ENCODE results near the gene CCDC88C. TPM values are rescaled to one million over a fixed set of nuclear protein-coding genes. Genes with fewer than 3 reads are reported as not detected.

CCDC88C gene
- total and polyA plus RNA-seq, 2 experiments from 2014 or later: 23.6 to 60.7 TPM

GRCh38 chr14:91269076-91269991, 148.3 kb downstream of the CCDC88C start:
- ATAC-seq (no peak), DNase-seq (ENCODE audit: low spot score) (no peak)
- Histone ChIP-seq H3K27me3 (ENCODE audit: insufficient read depth) (peaks cover 17% of the 10 kb centered on the region), H3K4me1 (ENCODE audit: insufficient read depth) (no peaks in the 10 kb centered on the region), H2AFZ (no peak overlapping the region), H4K20me1 (replicated peaks; ENCODE audit: insufficient read depth) (no peaks in the 10 kb centered on the region), H3K9me2 (ENCODE audit: insufficient read depth) (no peaks in the 10 kb centered on the region), H3K4me3 (no peak overlapping the region), H3K79me2 (replicated peaks; ENCODE audit: insufficient read depth) (no peaks in the 10 kb centered on the region), H3K36me3 (ENCODE audit: insufficient read depth) (no peaks in the 10 kb centered on the region), H3K4me2 (no peak overlapping the region), H3F3A (replicated peaks; ENCODE audit: low read depth) (no peaks in the 10 kb centered on the region), H3K27ac (ENCODE audit: low read depth) (no peak overlapping the region)
- peaks cover 13% of the 10 kb centered on the region for H3K27me3 Mint-ChIP-seq (ENCODE audit: insufficient read depth, low read depth, poor library complexity)
- no peak overlapping the region for H3K4me3 Mint-ChIP-seq
- no peaks in the 10 kb centered on the region; the same call in 2 of the 3 replicates for H3K9me3 Mint-ChIP-seq
- H3K27ac Mint-ChIP-seq: no peak overlapping the region
- peaks cover 5% of the 10 kb centered on the region; the same call in 2 of the 3 replicates for H3K4me1 Mint-ChIP-seq
- TF ChIP-seq, protein P1, sequence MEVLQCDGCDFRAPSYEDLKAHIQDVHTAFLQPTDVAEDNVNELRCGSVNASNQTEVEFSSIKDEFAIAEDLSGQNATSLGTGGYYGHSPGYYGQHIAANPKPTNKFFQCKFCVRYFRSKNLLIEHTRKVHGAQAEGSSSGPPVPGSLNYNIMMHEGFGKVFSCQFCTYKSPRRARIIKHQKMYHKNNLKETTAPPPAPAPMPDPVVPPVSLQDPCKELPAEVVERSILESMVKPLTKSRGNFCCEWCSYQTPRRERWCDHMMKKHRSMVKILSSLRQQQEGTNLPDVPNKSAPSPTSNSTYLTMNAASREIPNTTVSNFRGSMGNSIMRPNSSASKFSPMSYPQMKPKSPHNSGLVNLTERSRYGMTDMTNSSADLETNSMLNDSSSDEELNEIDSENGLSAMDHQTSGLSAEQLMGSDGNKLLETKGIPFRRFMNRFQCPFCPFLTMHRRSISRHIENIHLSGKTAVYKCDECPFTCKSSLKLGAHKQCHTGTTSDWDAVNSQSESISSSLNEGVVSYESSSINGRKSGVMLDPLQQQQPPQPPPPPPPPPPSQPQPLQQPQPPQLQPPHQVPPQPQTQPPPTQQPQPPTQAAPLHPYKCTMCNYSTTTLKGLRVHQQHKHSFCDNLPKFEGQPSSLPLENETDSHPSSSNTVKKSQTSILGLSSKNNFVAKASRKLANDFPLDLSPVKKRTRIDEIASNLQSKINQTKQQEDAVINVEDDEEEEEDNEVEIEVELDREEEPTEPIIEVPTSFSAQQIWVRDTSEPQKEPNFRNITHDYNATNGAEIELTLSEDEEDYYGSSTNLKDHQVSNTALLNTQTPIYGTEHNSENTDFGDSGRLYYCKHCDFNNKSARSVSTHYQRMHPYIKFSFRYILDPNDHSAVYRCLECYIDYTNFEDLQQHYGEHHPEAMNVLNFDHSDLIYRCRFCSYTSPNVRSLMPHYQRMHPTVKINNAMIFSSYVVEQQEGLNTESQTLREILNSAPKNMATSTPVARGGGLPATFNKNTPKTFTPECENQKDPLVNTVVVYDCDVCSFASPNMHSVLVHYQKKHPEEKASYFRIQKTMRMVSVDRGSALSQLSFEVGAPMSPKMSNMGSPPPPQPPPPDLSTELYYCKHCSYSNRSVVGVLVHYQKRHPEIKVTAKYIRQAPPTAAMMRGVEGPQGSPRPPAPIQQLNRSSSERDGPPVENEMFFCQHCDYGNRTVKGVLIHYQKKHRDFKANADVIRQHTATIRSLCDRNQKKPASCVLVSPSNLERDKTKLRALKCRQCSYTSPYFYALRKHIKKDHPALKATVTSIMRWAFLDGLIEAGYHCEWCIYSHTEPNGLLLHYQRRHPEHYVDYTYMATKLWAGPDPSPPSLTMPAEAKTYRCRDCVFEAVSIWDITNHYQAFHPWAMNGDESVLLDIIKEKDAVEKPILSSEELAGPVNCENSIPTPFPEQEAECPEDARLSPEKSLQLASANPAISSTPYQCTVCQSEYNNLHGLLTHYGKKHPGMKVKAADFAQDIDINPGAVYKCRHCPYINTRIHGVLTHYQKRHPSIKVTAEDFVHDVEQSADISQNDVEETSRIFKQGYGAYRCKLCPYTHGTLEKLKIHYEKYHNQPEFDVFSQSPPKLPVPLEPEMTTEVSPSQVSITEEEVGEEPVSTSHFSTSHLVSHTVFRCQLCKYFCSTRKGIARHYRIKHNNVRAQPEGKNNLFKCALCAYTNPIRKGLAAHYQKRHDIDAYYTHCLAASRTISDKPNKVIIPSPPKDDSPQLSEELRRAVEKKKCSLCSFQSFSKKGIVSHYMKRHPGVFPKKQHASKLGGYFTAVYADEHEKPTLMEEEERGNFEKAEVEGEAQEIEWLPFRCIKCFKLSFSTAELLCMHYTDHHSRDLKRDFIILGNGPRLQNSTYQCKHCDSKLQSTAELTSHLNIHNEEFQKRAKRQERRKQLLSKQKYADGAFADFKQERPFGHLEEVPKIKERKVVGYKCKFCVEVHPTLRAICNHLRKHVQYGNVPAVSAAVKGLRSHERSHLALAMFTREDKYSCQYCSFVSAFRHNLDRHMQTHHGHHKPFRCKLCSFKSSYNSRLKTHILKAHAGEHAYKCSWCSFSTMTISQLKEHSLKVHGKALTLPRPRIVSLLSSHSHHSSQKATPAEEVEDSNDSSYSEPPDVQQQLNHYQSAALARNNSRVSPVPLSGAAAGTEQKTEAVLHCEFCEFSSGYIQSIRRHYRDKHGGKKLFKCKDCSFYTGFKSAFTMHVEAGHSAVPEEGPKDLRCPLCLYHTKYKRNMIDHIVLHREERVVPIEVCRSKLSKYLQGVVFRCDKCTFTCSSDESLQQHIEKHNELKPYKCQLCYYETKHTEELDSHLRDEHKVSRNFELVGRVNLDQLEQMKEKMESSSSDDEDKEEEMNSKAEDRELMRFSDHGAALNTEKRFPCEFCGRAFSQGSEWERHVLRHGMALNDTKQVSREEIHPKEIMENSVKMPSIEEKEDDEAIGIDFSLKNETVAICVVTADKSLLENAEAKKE (CRISPR knock-in tag; IDR thresholded peaks at IDR 0.05): no peak
- no peak for TF ChIP-seq CREB1 (CRISPR knock-in tag; IDR thresholded peaks at IDR 0.05; ENCODE audit: low read depth)
- TF ChIP-seq EZH2 (IDR thresholded peaks at IDR 0.05; ENCODE audit: low read depth, unreplicated experiment): no peak
- TF ChIP-seq ZNF331 (CRISPR knock-in tag; IDR thresholded peaks at IDR 0.05; ENCODE audit: low read depth): no peak
- peaks cover 5% of the 10 kb centered on the region; the same call in 2 of the 3 replicates for H3K36me3 Mint-ChIP-seq (ENCODE audit: low read depth)
